ENCODE results near the gene PTPRD. TPM values are rescaled to one million over a fixed set of nuclear protein-coding genes. Genes with fewer than 3 reads are reported as not detected.
"Not testable (repeated sequence)": the region's sequence is repeated elsewhere in the genome, so short reads cannot be mapped to it uniquely, and the experiment has no call there.

The PTPRD gene
- total RNA-seq, 3 donors from 2014 or later = 0.26 to 0.49 (median 0.28) TPM

DNA sequence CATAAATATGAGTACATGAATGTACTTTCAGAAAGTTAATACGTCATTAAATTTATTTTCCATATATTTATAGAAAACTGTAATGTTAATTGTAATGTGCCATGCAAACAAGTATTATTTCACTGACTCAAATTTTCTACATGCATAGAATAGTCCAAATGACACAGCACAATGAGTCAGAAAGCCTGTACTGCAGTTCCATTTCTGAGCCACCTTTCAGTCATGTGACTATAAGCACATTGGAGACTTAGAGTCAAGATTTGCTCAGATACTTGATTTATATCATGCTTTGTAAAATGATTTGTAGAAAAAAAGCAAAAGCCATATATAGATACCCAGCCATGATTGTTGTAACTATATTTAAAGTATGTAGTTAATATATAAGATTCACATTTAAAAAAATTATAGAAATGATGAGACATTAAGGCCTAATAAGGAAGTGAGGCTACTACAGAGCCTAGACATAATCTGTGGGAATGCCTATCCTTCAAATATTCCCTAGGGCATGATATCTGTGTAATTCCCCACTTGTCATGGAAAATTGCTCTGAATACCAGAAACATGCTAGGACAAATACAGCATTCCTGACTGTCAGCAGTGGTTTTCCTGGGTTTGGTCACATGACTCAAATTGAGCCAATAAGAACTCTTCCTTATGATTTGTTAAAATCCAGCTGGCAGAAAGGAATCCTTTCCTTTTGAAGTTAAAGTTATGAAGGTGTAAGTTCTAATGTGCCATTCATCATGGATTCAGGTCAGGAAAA, 50.0 kb downstream of the PTPRD start:
- DNase-seq (no peak), ATAC-seq (no peak)
- peaks cover 23% of the 10 kb centered on the region for H3K9me3 Mint-ChIP-seq
- no peaks in the 10 kb centered on the region for H3K4me1 Mint-ChIP-seq (ENCODE audit: low read depth)
- no peaks in the 10 kb centered on the region for H3K36me3 Mint-ChIP-seq (ENCODE audit: insufficient read depth)
- H3K4me3 Mint-ChIP-seq = no peak overlapping the region
- H3K27me3 Mint-ChIP-seq (ENCODE audit: low read depth) = no peaks in the 10 kb centered on the region

DNA sequence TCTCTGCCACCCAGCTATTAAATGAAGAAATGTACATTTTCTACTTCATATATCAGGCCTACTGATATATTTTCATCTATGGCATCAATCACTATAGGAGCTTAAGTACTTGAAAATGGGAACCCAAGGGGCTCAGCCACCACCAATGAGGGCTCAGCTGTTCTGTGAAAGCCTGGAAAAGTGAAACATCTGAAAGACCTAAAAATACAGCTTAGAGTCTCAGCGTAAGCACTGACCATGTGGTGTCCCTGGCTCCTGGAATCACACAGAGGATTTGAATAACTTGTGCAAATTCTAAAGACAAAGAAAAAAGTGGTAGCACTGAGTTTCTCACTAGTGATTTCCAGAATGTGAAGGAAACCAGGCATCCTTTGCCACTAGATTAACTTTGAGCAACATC, 64.5 kb downstream of the PTPRD start:
- DNase-seq (no peak), ATAC-seq (no peak)
- no peak overlapping the region for H3K4me3 Mint-ChIP-seq
- H3K9me3 Mint-ChIP-seq = peaks cover 24% of the 10 kb centered on the region
- no peaks in the 10 kb centered on the region for H3K36me3 Mint-ChIP-seq (ENCODE audit: insufficient read depth)
- no peaks in the 10 kb centered on the region for H3K4me1 Mint-ChIP-seq (ENCODE audit: low read depth)
- H3K27me3 Mint-ChIP-seq (ENCODE audit: low read depth) = no peaks in the 10 kb centered on the region

DNA sequence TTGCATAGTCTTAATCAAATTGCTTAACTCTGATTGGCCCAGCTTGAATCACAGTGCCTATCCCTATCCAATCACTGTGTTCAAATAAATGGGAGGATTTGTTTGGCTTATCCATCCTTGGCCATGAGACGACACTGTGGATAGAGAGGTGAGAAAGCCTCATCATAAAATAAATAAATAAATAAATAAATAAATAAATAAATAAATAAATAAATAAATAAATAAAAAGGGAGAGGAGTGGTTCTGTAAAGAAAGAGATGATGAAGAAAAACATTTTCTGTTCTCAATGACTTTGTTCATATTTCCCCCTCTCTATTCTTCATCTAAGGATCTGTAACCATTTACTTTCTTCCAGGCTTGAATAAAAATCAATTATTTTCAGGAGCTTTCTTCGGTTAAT, 74.7 kb downstream of the PTPRD start:
- no peak for DNase-seq
- H3K27me3 Mint-ChIP-seq (ENCODE audit: low read depth) = no peaks in the 10 kb centered on the region
- H3K36me3 Mint-ChIP-seq (ENCODE audit: insufficient read depth) = no peaks in the 10 kb centered on the region
- no peaks in the 10 kb centered on the region for H3K4me1 Mint-ChIP-seq (ENCODE audit: low read depth)
- no peak for ATAC-seq
- H3K4me3 Mint-ChIP-seq = no peak overlapping the region
- H3K9me3 Mint-ChIP-seq = peaks cover 9% of the 10 kb centered on the region

DNA sequence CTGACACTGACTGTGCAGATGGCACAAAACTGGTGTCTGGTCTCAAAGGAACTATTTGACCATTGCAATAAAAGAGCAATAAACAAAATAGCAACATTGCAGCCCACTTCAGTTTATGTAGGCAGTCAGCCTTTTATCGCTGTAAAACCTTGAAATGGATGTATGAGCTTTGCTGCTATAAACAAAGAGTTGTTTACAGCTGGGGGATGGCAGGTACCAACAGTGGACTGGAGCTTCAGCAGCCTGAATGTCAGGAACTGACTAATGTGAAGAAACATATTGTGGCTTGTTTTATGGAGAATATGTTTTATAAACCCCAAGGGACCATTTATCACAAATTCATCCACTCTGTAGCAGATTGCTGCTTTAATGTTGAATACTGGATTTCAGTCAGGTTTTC, 78.0 kb downstream of the PTPRD start:
- H3K36me3 Mint-ChIP-seq (ENCODE audit: insufficient read depth) = no peaks in the 10 kb centered on the region
- no peaks in the 10 kb centered on the region for H3K27me3 Mint-ChIP-seq (ENCODE audit: low read depth)
- H3K9me3 Mint-ChIP-seq = peaks cover 9% of the 10 kb centered on the region

DNA sequence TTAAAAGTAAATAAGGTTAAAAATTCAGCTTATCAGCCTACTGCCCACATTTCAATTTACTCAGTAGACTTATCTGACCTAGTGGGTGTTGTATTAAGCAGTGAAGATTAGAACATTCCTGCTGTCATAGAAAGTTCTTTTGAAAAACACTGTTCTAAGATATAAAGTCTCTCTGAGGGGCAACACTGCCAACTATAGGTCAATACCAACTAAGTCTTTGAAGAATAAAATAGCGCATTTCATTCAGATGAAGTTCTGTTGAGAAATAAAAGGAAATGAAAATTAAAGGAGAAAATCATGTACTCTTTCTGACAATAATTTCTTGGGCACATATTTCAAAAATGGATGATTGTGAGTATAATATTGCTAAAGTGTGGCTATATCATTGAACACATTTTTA, 86.8 kb downstream of the PTPRD start:
- ATAC-seq = no peak

More for the DNA sequence above, 78.0 kb downstream of the PTPRD start:
- Mint-ChIP-seq H3K4me1 (ENCODE audit: low read depth) (no peaks in the 10 kb centered on the region), H3K4me3 (no peak overlapping the region)
- DNase-seq = no peak
- ATAC-seq = no peak

DNA sequence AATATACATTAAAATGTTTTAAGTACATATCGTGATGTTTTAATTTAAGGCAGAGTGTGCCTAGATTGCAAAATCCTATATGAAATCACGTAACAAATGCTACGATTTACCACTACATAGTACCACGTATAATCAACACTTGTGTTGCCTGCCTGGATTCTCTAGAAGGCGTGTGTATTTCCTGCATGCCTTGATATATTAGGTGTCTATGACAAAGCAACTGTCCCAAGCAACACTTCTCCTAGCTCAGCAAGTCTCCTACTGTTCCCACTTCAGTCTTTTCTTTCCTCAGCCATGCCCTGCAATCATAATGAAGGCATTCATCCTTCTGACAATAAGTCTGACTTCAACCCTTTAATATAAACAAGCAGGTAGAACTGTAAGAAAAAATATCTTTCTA, 89.6 kb downstream of the PTPRD start:
- no peaks in the 10 kb centered on the region for H3K36me3 Mint-ChIP-seq (ENCODE audit: insufficient read depth)
- peaks cover 4% of the 10 kb centered on the region for H3K9me3 Mint-ChIP-seq
- H3K4me3 Mint-ChIP-seq = no peak overlapping the region
- no peak for ATAC-seq
- no peaks in the 10 kb centered on the region for H3K27me3 Mint-ChIP-seq (ENCODE audit: low read depth)
- DNase-seq = no peak
- no peaks in the 10 kb centered on the region for H3K4me1 Mint-ChIP-seq (ENCODE audit: low read depth)

More for the DNA sequence above, 86.8 kb downstream of the PTPRD start:
- Mint-ChIP-seq H3K36me3 (ENCODE audit: insufficient read depth) (no peaks in the 10 kb centered on the region), H3K27me3 (ENCODE audit: low read depth) (no peaks in the 10 kb centered on the region), H3K9me3 (peaks cover 6% of the 10 kb centered on the region), H3K4me3 (no peak overlapping the region), H3K4me1 (ENCODE audit: low read depth) (no peaks in the 10 kb centered on the region)
- no peak for DNase-seq

DNA sequence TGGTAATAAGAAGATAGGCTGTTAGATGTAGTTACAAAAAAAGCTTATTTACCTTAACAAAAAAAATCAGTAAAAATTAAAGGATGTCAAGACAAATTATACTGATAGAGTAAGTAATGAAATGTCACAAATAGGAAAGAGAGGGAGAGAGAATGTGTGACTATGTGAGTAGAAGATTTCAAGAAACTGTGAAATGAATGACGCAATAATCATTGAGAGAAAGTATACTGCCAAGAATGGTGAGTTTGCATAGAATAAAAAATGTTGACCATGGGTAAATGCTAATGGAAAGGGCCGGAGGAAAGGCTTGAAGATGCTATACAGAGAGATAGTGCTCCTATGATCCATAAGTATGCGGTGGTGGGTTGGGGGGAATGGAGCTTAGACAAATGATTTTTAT, 100.7 kb downstream of the PTPRD start:
- Mint-ChIP-seq H3K4me3 (no peak overlapping the region), H3K4me1 (ENCODE audit: low read depth) (no peaks in the 10 kb centered on the region), H3K27me3 (ENCODE audit: low read depth) (no peaks in the 10 kb centered on the region), H3K36me3 (ENCODE audit: insufficient read depth) (no peaks in the 10 kb centered on the region), H3K9me3 (peaks cover 29% of the 10 kb centered on the region)
- DNase-seq (no peak), ATAC-seq (no peak)

DNA sequence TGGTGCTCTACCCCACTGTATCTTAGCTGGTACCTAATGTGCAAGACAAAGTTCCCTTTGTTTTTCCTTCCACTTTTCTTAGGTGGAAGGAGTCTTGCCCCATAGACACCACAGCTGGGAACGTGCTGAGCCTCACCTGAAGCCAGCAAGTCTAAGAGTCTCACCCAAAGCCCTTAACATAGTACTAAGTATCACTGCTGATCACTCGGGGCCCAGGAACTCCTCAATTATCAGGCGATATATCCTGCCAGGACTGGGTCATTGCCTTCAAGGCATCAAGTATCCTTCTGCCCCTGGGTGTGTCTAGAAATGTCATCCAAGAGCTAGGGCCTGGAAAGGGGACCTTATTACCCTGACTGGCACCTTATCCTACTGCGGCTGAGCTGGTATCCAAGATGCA, 123.9 kb downstream of the PTPRD start:
- no peaks in the 10 kb centered on the region for H3K27me3 Mint-ChIP-seq (ENCODE audit: low read depth)
- no peak overlapping the region for H3K4me3 Mint-ChIP-seq

DNA sequence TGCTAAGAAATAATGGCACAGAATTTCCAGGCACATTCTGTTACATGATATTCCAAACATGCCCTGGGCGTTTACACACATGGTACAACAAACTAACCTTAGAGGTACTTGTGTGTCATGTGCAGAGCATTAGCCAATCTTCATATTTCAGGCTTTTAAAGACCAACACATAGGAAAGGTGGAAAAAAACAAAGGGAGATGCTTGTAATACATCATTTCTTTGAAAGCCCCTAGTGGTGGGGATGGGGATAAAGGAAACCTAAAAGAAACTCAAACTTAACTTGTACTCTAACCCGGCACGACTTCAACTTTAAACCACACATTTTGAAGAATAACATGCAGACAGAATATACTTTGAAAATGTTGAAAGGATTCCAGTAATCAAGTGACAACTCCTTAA, 133.6 kb downstream of the PTPRD start:
- no peaks in the 10 kb centered on the region for H3K4me1 Mint-ChIP-seq (ENCODE audit: low read depth)
- peaks cover 46% of the 10 kb centered on the region for H3K9me3 Mint-ChIP-seq
- no peaks in the 10 kb centered on the region for H3K36me3 Mint-ChIP-seq (ENCODE audit: insufficient read depth)
- H3K27me3 Mint-ChIP-seq (ENCODE audit: low read depth) = no peaks in the 10 kb centered on the region
- ATAC-seq = no peak
- H3K4me3 Mint-ChIP-seq = no peak overlapping the region
- DNase-seq = no peak

More for the DNA sequence above, 123.9 kb downstream of the PTPRD start:
- no peak for ATAC-seq
- H3K36me3 Mint-ChIP-seq (ENCODE audit: insufficient read depth) = no peaks in the 10 kb centered on the region
- H3K9me3 Mint-ChIP-seq = peaks cover 21% of the 10 kb centered on the region
- H3K4me1 Mint-ChIP-seq (ENCODE audit: low read depth) = no peaks in the 10 kb centered on the region
- DNase-seq = no peak

DNA sequence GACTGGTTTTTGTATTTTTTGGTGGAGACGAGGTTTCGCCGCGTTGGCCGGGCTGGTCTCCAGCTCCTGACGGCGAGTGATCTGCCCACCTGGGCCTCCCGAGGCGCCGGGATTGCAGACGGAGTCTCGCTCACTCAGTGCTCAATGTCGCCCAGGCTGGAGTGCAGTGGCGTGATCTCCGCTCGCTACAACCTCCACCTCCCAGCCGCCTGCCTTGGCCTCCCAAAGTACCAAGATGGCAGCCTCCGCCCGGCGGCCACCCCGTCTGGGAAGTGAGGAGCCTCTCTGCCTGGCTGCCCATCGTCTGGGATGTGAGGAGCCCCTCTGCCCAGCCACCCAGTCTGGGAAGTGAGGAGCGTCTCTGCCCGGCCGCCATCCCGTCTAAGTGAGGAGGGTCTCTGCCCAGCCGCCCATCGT, 163.6 kb downstream of the PTPRD start:
- H3K9me3 Mint-ChIP-seq = peaks cover 19% of the 10 kb centered on the region
- H3K4me3 Mint-ChIP-seq; ATAC-seq; DNase-seq; H3K4me1 Mint-ChIP-seq (ENCODE audit: low read depth); H3K27me3 Mint-ChIP-seq (ENCODE audit: low read depth); H3K36me3 Mint-ChIP-seq (ENCODE audit: insufficient read depth): not testable (repeated sequence)

DNA sequence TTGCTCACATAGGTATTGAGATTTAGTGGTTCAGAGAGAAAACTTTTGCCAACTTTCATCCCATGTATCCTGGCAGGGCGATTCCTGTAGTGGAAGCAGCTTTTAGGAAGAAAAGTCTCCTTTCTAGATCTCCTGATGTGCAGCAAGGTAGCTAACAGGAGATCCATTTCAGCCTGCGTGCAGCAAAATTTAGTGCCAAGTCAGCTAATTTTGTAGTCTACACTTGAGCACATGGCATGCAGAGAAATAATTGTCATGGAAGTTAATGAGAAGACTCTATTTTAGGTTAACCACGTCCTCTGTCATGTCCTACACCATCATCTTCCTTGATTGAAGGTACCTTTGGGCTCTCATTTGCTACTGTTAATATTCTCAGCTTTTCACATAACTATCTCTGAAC, 165.8 kb downstream of the PTPRD start:
- no peak for DNase-seq
- H3K4me3 Mint-ChIP-seq = no peak overlapping the region
- no peaks in the 10 kb centered on the region for H3K4me1 Mint-ChIP-seq (ENCODE audit: low read depth)
- ATAC-seq = no peak
- no peaks in the 10 kb centered on the region for H3K36me3 Mint-ChIP-seq (ENCODE audit: insufficient read depth)
- no peaks in the 10 kb centered on the region for H3K27me3 Mint-ChIP-seq (ENCODE audit: low read depth)
- peaks cover 15% of the 10 kb centered on the region for H3K9me3 Mint-ChIP-seq

DNA sequence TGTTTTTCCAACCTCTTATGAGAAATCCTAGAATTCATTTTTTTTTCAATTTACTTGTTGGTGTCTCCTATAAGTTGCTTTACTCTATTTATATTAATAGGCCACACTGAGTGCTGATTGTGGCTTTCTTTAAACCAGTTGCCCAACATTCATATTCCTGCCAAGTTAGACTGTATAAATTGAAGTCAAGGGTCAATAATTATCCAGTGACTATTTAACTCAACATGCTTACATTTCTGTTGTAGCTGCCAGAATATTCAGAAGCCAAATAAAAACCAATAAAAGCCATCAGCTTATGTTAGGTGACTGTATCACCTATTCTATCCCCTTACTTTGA, 169.0 kb downstream of the PTPRD start:
- Mint-ChIP-seq H3K4me3 (no peak overlapping the region), H3K9me3 (peaks cover 18% of the 10 kb centered on the region), H3K4me1 (ENCODE audit: low read depth) (no peaks in the 10 kb centered on the region), H3K27me3 (ENCODE audit: low read depth) (no peaks in the 10 kb centered on the region), H3K36me3 (ENCODE audit: insufficient read depth) (no peaks in the 10 kb centered on the region)
- ATAC-seq (no peak), DNase-seq (no peak)

DNA sequence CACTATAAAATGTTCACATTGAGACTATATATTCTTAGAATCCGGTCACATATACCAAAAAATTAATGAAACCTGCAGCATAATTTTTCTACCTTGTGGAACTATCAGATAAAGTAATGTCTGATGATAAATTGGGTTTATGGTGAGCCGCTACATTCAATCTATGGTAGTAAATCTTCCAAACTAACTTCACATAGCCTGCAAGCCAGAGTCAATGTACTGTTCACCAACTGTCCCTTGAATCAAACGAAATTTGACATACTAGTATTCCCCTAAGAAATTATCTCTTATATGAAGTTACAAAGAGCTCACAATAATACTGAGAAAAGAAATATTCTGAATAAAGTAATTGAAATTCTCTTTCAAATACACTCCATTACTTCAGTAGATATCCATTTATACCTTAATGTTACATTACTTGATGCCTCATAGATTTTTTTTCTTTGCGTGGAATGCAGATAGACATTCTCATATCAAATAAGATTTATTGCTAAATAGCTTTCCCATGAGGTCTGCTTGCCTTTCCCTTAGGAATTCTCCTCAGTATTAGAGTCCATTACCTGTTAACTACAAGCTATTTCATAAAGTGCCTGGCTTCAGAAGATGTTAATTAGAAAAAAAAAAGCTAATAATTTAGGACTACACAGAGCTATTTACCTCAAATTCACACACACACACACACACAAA, 169.5 kb downstream of the PTPRD start:
- DNase-seq (no peak), ATAC-seq (no peak)
- H3K9me3 Mint-ChIP-seq = peaks cover 18% of the 10 kb centered on the region
- H3K27me3 Mint-ChIP-seq (ENCODE audit: low read depth) = no peaks in the 10 kb centered on the region
- H3K4me3 Mint-ChIP-seq = no peak overlapping the region
- H3K4me1 Mint-ChIP-seq (ENCODE audit: low read depth) = no peaks in the 10 kb centered on the region
- no peaks in the 10 kb centered on the region for H3K36me3 Mint-ChIP-seq (ENCODE audit: insufficient read depth)

DNA sequence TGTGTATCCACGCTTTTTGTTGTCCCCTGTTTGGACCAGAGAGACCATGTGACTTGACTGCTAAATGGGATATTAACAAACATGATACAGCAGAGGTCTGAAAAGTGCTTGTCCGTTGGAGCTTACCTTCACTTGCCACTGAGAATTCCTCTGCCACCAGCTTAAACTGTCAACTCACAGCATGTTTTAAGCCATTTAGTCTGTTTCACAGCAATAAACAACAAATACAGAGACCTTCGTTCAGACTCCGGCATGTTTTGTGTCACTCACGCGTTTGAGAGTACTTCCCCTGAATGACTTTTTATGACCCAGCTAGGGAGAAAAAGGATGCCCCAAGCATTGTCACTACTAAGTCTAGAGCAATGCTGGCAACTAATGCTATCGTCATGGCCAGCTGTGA, 173.8 kb downstream of the PTPRD start:
- H3K9me3 Mint-ChIP-seq = peaks cover 8% of the 10 kb centered on the region
- no peak for ATAC-seq
- no peak overlapping the region for H3K4me3 Mint-ChIP-seq
- DNase-seq = no peak
- no peaks in the 10 kb centered on the region for H3K36me3 Mint-ChIP-seq (ENCODE audit: insufficient read depth)
- no peaks in the 10 kb centered on the region for H3K4me1 Mint-ChIP-seq (ENCODE audit: low read depth)
- no peaks in the 10 kb centered on the region for H3K27me3 Mint-ChIP-seq (ENCODE audit: low read depth)

DNA sequence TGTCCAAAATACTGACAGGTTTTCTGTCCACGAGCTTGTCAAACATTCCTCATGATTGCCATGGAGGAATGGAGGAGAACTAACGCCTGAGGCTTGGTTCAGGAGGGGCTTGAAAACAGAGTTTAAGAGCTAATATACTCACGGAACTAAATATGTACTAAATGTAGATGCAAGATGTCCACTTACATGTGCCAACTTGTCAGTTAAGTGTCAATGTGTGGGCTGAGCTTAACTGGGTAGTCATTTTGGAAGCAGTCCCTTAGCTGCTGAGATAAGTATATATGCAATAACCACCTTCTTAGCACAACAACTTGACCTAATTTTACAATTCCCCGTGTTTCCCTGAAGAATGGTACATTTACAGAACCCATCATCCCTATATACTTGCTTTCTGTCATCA, 176.0 kb downstream of the PTPRD start:
- Mint-ChIP-seq H3K9me3 (peaks cover 16% of the 10 kb centered on the region), H3K27me3 (ENCODE audit: low read depth) (no peaks in the 10 kb centered on the region), H3K36me3 (ENCODE audit: insufficient read depth) (no peaks in the 10 kb centered on the region), H3K4me3 (no peak overlapping the region), H3K4me1 (ENCODE audit: low read depth) (no peaks in the 10 kb centered on the region)
- no peak for DNase-seq
- no peak for ATAC-seq

Data from activated T-cell treated with anti-CD3 and anti-CD28 coated beads, Interleukin-2, amount 50 U/mL, for 4 hours (primary cell).